B cell (primary cell): Measurements from ENCODE around the gene TGFBR3. TPM values are rescaled to one million over a fixed set of nuclear protein-coding genes. Genes with fewer than 3 reads are reported as not detected.

ENCODE experiments used
- ATAC-seq: fragments of 200-7000 bp; cut with Tn5 transposase; one replicate; pipeline ENCODE4 v1.10.0; 2021; ENCODE audit warnings: low read depth, mild to moderate bottlenecking, moderate number of reproducible peaks, moderate library complexity
- CTCF ChIA-PET: fragments of 350-600 bp; sonication (Branson Sonifier 250); formaldehyde crosslinking; loops from one replicate; lab custom pipeline; 2021; ENCODE audit warnings: antibody characterized with exemption, inconsistent platforms; lab: Charles Lee
- POLR2A ChIA-PET: fragments of 350-600 bp; sonication (Branson Sonifier 250); formaldehyde crosslinking; loops from one replicate; lab custom pipeline; 2021; ENCODE audit warnings: antibody characterized with exemption; lab: Charles Lee
- DNase-seq: peaks from one replicate; pipeline ENCODE4 v3.0.0; 2013
- H2AFZ ChIP-seq: 2 replicates; pipeline ENCODE4 v1.6.1; 2012; ENCODE audit warnings: mild to moderate bottlenecking, low read depth, low read length; ENCODE audit not compliant: insufficient read depth, poor library complexity, severe bottlenecking
- H3K27ac ChIP-seq, 2 donors: 1 replicate in 1 of 2; 2 replicates in 1 of 2; pipeline ENCODE4 v1.5.1; 2012 to 2013; ENCODE audit warnings: low read length in 2 of 2, mild to moderate bottlenecking in 2 of 2, moderate library complexity in 1 of 2
- H3K27me3 ChIP-seq, 4 experiments: fragments of 200-600 bp in 1 of 4; sonication (generic) in 1 of 4; replicated peaks in 1 of 4; 1 replicate in 2 of 4; 2 replicates in 2 of 4; pipeline versions ENCODE4 v1.6.1 to v1.7.0; 2013 to 2016; ENCODE audit warnings: low read length in 3 of 4, mild to moderate bottlenecking in 2 of 4, mixed read lengths in 1 of 4, moderate library complexity in 1 of 4; ENCODE audit not compliant: insufficient read depth in 4 of 4, control insufficient read depth in 3 of 4; ENCODE audit errors: control extremely low read depth in 1 of 4
- H3K36me3 ChIP-seq, 2 experiments: replicated peaks in 1 of 2; 1 replicate in 1 of 2; 2 replicates in 1 of 2; pipeline versions ENCODE4 v1.6.1 to v1.7.1; 2013; ENCODE audit warnings: low read length in 1 of 2; ENCODE audit not compliant: insufficient read depth in 2 of 2, control insufficient read depth in 1 of 2; ENCODE audit errors: control extremely low read depth in 1 of 2, extremely low read depth in 1 of 2
- H3K4me1 ChIP-seq, 2 donors: fragments of 200-600 bp in 1 of 2; sonication (generic) in 1 of 2; 1 replicate in 1 of 2; 2 replicates in 1 of 2; pipeline versions ENCODE4 v1.5.1 to v1.6.1; 2013 to 2017; ENCODE audit warnings: low read length in 2 of 2; ENCODE audit not compliant: control insufficient read depth in 2 of 2, insufficient read depth in 2 of 2
- H3K4me2 ChIP-seq: replicated peaks from 2 replicates; pipeline ENCODE3; 2012; ENCODE audit warnings: mild to moderate bottlenecking, low read depth, low read length; ENCODE audit not compliant: poor library complexity, severe bottlenecking
- H3K4me3 ChIP-seq, 5 experiments: fragments of 200-600 bp in 1 of 5; sonication (generic) in 1 of 5; 1 replicate in 3 of 5; 2 replicates in 2 of 5; pipeline versions ENCODE4 v1.5.1 to v1.7.0; 2011 to 2016; ENCODE audit warnings: low read length in 4 of 5, mild to moderate bottlenecking in 4 of 5, low read depth in 2 of 5, control low read depth in 1 of 5, moderate library complexity in 1 of 5; ENCODE audit not compliant: insufficient read depth in 1 of 5; ENCODE audit errors: control extremely low read depth in 1 of 5, extremely low read depth in 1 of 5
- H3K79me2 ChIP-seq: fragments of 200-600 bp; sonication (generic); one replicate; pipeline ENCODE4 v1.6.0; 2016; ENCODE audit warnings: low read length; ENCODE audit not compliant: control insufficient read depth, insufficient read depth
- H3K9ac ChIP-seq: fragments of 200-600 bp; sonication (generic); 2 replicates; pipeline ENCODE4 v1.6.1; 2017; ENCODE audit warnings: mild to moderate bottlenecking, low read length, moderate library complexity
- H3K9me3 ChIP-seq, 3 donors: one replicate each; pipeline versions ENCODE4 v1.6.1 to v1.7.1; 2013; ENCODE audit warnings: low read length in 2 of 3; ENCODE audit not compliant: control insufficient read depth in 2 of 3, insufficient read depth in 1 of 3; ENCODE audit errors: control extremely low read depth in 1 of 3
- H4K20me1 ChIP-seq: 2 replicates; pipeline ENCODE4 v1.6.0; 2012; ENCODE audit warnings: mild to moderate bottlenecking, low read length; ENCODE audit not compliant: insufficient read depth, control insufficient read depth, poor library complexity, severe bottlenecking
- H3K27ac Mint-ChIP-seq: one replicate; pipeline ENCODE4 v1.8.0; 2021; ENCODE audit warnings: mixed read lengths
- H3K27me3 Mint-ChIP-seq: one replicate; pipeline ENCODE4 v1.8.0; 2021; ENCODE audit warnings: mixed read lengths
- H3K4me1 Mint-ChIP-seq: one replicate; pipeline ENCODE4 v1.8.0; 2021; ENCODE audit warnings: mixed read lengths
- H3K4me3 Mint-ChIP-seq: one replicate; pipeline ENCODE4 v1.8.0; 2021; ENCODE audit warnings: mixed read lengths
- H3K9me3 Mint-ChIP-seq: one replicate; pipeline ENCODE4 v1.8.0; 2022; ENCODE audit warnings: mixed read lengths; ENCODE audit not compliant: insufficient read depth
- EZH2 ChIP-seq: IDR thresholded peaks from 2 replicates; pipeline ENCODE4 v1.6.1; 2012; ENCODE audit warnings: borderline replicate concordance, low read depth, mild to moderate bottlenecking, moderate library complexity, low read length; ENCODE audit not compliant: insufficient read depth, poor library complexity, severe bottlenecking
- WGBS: methylation state at CpG from one replicate; pipeline ENCODE4 v1.1.5; 2013; ENCODE audit warnings: missing lambda C conversion rate; ENCODE audit not compliant: insufficient coverage; 5-methylcytosine and 5-hydroxymethylcytosine counted together
- intact Hi-C: fragments of 100-400 bp; cut with micrococcal nuclease; formaldehyde crosslinking; loops from one replicate; pipeline ENCODE4 v1.10.0; 2022
- polyA plus RNA-seq: library from polyadenylated mRNA; depleted of rRNA; stranded (reverse); fragments of >200 nt; gene quantifications from 2 replicates; pipeline ENCODE4 v1.2.3, GENCODE V29; 2012
- total RNA-seq, 2 donors: library from RNA; stranded (reverse); fragments of 120-200 nt in 1 of 2; gene quantifications; 1 replicate in 1 of 2; 2 replicates in 1 of 2; pipeline versions ENCODE4 v1.2.3 to v1.2.4, GENCODE V29; 2013 to 2022
- TF ChIP-seq, protein P1 (sequence below): fragments of 200-600 bp; IDR thresholded peaks from one replicate; pipeline ENCODE4 v1.8.0; 2022; ENCODE audit warnings: antibody characterized with exemption, mild to moderate bottlenecking

Gene TGFBR3
- total and polyA plus RNA-seq, 2 donors (not counting 1 experiment from before 2014, with no cell fraction given) = 0.10 to 0.12 TPM

DNA sequence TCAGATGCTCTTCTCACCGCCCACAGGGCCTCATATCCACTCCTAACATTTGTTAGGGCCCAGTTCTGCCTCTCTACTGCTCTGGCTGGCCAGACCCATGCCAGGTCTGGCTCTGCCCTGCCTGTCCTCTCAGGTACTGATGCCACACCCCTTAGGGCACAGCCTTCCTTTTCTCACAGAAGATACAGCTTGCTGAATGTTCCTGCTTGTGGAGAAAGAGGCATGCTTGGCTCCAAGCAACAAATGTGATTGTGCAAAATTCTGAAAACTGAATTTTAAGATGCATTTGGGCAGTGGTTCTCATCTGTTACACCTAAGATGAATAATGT lies 178.1 kb downstream of the TGFBR3 start:
- TF ChIP-seq, protein P1, sequence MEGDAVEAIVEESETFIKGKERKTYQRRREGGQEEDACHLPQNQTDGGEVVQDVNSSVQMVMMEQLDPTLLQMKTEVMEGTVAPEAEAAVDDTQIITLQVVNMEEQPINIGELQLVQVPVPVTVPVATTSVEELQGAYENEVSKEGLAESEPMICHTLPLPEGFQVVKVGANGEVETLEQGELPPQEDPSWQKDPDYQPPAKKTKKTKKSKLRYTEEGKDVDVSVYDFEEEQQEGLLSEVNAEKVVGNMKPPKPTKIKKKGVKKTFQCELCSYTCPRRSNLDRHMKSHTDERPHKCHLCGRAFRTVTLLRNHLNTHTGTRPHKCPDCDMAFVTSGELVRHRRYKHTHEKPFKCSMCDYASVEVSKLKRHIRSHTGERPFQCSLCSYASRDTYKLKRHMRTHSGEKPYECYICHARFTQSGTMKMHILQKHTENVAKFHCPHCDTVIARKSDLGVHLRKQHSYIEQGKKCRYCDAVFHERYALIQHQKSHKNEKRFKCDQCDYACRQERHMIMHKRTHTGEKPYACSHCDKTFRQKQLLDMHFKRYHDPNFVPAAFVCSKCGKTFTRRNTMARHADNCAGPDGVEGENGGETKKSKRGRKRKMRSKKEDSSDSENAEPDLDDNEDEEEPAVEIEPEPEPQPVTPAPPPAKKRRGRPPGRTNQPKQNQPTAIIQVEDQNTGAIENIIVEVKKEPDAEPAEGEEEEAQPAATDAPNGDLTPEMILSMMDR = no peak
- no peak for TF ChIP-seq EZH2
- Histone ChIP-seq H3K9ac (no peak overlapping the region), H3K79me2 (no peaks in the 10 kb centered on the region), H3K27ac (no peak overlapping the region), H3K4me3 (no peak overlapping the region), H3K27me3 (no peaks in the 10 kb centered on the region), H4K20me1 (no peaks in the 10 kb centered on the region), H3K4me1 (no peaks in the 10 kb centered on the region), H3K9me3 (no peaks in the 10 kb centered on the region), H3K4me2 (no peak overlapping the region), H2AFZ (no peak overlapping the region), H3K36me3 (no peaks in the 10 kb centered on the region)
- ATAC-seq (no peak), DNase-seq (no peak)
- Mint-ChIP-seq H3K27ac (no peak overlapping the region), H3K4me3 (no peak overlapping the region), H3K9me3 (no peaks in the 10 kb centered on the region), H3K27me3 (peaks cover 8% of the 10 kb centered on the region), H3K4me1 (peaks cover 4% of the 10 kb centered on the region)
- intact Hi-C loops = no loop called here
- 71% methylated on average over 1 of the region's 1 CpG for whole genome bisulfite sequencing
- CTCF ChIA-PET = no interaction called here
- POLR2A ChIA-PET = no interaction called here

DNA sequence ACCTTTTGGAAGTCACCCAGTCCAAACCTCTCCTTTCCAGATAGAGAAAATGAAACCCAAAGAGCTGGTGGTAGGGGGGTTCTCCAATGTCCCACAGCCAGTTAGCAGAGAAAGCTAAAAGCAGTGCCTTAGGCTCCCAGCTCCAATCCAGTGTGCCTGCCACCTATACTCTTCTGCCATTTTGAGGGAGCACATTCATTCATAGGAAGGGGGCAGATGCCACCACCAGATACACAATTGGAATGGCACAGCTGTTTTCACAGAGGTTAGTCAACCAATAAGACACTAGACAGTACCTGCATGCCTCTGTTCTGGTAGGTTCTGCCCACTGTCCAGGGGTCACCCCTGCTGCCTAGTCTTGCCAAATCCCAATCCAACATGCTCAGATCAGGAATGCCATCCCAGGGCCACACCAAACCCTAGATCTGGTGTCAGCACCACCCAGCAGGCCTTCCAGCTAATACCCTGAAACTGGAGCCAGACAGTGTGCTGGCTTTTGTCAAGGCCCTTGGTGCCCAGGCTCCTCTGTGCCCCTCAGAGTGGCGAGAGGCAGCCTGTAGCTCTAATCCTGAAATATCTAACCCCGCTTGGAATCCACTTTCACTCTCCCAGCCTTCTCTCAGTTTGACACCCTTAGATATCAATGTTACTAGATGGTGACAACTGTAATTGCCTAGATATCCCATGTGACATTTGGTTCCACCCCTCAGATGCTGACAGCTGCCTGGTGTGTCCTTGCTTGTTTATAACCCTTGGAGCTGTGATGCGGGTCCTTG lies 178.6 kb downstream of the TGFBR3 start:
- DNase-seq = no peak
- H3K27me3 Mint-ChIP-seq = peaks cover 8% of the 10 kb centered on the region
- H2AFZ ChIP-seq = no peak overlapping the region
- no peaks in the 10 kb centered on the region for H3K36me3 ChIP-seq
- H3K27me3 ChIP-seq = no peaks in the 10 kb centered on the region
- H3K4me3 Mint-ChIP-seq = no peak overlapping the region
- H3K4me3 ChIP-seq = no peak overlapping the region
- ATAC-seq = no peak
- ChIA-PET CTCF (no interaction called here), POLR2A (no interaction called here)
- H3K4me2 ChIP-seq = no peak overlapping the region
- 80% methylated on average over 2 of the region's 3 CpGs for WGBS
- no peak overlapping the region for H3K27ac ChIP-seq
- no peaks in the 10 kb centered on the region for H3K4me1 ChIP-seq
- no peaks in the 10 kb centered on the region for H3K79me2 ChIP-seq
- H3K9ac ChIP-seq = no peak overlapping the region
- no peak overlapping the region for H3K27ac Mint-ChIP-seq
- no peaks in the 10 kb centered on the region for H3K4me1 Mint-ChIP-seq
- H4K20me1 ChIP-seq = no peaks in the 10 kb centered on the region
- TF ChIP-seq, protein P1 = no peak
- no peak for TF ChIP-seq EZH2
- H3K9me3 Mint-ChIP-seq = no peaks in the 10 kb centered on the region
- no peaks in the 10 kb centered on the region for H3K9me3 ChIP-seq
- intact Hi-C loops = no loop called here
